ENCODE data around the gene EPHB1.

DNA sequence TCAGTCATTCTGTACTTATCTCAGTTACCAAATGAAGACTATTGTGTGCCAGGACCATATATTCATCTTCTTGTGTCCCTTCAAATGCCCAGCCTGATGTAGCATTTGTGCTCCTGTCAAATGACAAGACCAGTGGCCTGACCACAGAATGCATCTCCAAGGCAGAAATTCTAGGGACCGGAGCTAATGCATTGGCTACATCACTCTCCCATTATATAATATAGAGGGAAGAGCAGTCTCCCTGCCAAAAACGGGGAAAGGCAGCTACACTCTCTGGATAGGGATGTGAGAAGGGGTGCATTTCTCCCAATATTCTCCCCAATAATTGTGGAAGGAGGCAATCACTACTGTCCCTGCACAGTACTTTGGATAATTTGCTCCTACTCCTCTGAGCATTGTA lies 312.0 kb downstream of the EPHB1 start:
- no peak for TF ChIP-seq GABPA (IDR thresholded peaks at IDR 0.05; ENCODE audit: low read depth)
- TF ChIP-seq, protein P1, sequence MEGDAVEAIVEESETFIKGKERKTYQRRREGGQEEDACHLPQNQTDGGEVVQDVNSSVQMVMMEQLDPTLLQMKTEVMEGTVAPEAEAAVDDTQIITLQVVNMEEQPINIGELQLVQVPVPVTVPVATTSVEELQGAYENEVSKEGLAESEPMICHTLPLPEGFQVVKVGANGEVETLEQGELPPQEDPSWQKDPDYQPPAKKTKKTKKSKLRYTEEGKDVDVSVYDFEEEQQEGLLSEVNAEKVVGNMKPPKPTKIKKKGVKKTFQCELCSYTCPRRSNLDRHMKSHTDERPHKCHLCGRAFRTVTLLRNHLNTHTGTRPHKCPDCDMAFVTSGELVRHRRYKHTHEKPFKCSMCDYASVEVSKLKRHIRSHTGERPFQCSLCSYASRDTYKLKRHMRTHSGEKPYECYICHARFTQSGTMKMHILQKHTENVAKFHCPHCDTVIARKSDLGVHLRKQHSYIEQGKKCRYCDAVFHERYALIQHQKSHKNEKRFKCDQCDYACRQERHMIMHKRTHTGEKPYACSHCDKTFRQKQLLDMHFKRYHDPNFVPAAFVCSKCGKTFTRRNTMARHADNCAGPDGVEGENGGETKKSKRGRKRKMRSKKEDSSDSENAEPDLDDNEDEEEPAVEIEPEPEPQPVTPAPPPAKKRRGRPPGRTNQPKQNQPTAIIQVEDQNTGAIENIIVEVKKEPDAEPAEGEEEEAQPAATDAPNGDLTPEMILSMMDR (IDR thresholded peaks at IDR 0.05; ENCODE audit: insufficient read depth, low read length) = no peak
- TF ChIP-seq POLR2AphosphoS5 (IDR thresholded peaks at IDR 0.05; ENCODE audit: low read depth) = no peak
- no peak for TF ChIP-seq REST (IDR thresholded peaks at IDR 0.05; ENCODE audit: insufficient replicate concordance, low read depth)
